Lung microvascular endothelial cell (primary cell): Measurements from ENCODE around the gene CNNM3. TPM values are rescaled to one million over a fixed set of nuclear protein-coding genes. Genes with fewer than 3 reads are reported as not detected.
"Not testable (repeated sequence)": the region's sequence is repeated elsewhere in the genome, so short reads cannot be mapped to it uniquely, and the experiment has no call there.

Experiments used
- DNase-seq, 2 donors: peaks; one replicate each; pipeline versions ENCODE4 v3.0.0 to v3.0.0-alpha.2; 2010; ENCODE audit warnings: low read depth in 2 of 2
- total RNA-seq: library from RNA; depleted of rRNA; stranded (reverse); fragments of >200 nt; gene quantifications from 2 replicates; pipeline ENCODE4 v1.2.1, GENCODE V29; 2014

CNNM3 gene
- total RNA-seq, 1 donor from 2014 or later, result 9.9 TPM

GRCh38 chr2:96861074-96861473 is 45.0 kb downstream of the CNNM3 start:
- no peak for DNase-seq

- not testable (repeated sequence) for DNase-seq
Measured at GRCh38 chr2:96863056-96863455, 47.0 kb downstream of the CNNM3 start.

- DNase-seq, result no peak
Measured at GRCh38 chr2:96863575-96864342, 47.7 kb downstream of the CNNM3 start.

GRCh38 chr2:96864343-96865091 is 48.4 kb downstream of the CNNM3 start:
- DNase-seq, result no peak

GRCh38 chr2:96865654-96866053 is 49.6 kb downstream of the CNNM3 start:
- no peak for DNase-seq

- DNase-seq, result peak in 1 of 2 donors; percentile 49
Measured at GRCh38 chr2:96866149-96866548, 50.1 kb downstream of the CNNM3 start.

GRCh38 chr2:96866586-96866985 is 50.5 kb downstream of the CNNM3 start:
- peak; percentile 51 to 62 for DNase-seq

GRCh38 chr2:96866986-96867755 is 51.1 kb downstream of the CNNM3 start:
- DNase-seq, result peak in 1 of 2 donors; percentile 58

GRCh38 chr2:96867756-96868554 is 51.9 kb downstream of the CNNM3 start:
- peak in 1 of 2 donors; percentile 48 for DNase-seq

GRCh38 chr2:96868555-96869280 is 52.6 kb downstream of the CNNM3 start:
- peak; percentile 45 to 75 for DNase-seq

- peak; percentile 29 to 92 for DNase-seq
Measured at GRCh38 chr2:96869281-96869821, 53.3 kb downstream of the CNNM3 start.

GRCh38 chr2:96869822-96870625 is 54.0 kb downstream of the CNNM3 start, which contains the start of gene SEMA4C:
Gene SEMA4C, minus strand, starts transcription at chr2:96870080. Its CDS starts 2,194 bp downstream, at chr2:96867886.
- DNase-seq, result peak in 1 of 2 donors; percentile 67

- DNase-seq, result peak in 1 of 2 donors; percentile 16
Measured at GRCh38 chr2:96870626-96871255, 54.7 kb downstream of the CNNM3 start.

- DNase-seq, result peak in 1 of 2 donors; percentile 56
Measured at GRCh38 chr2:96872591-96873349, 56.7 kb downstream of the CNNM3 start.

GRCh38 chr2:96873651-96874096 is 57.6 kb downstream of the CNNM3 start:
- DNase-seq, result peak in 1 of 2 donors; percentile 68

- peak in 1 of 2 donors; percentile 19 for DNase-seq
Measured at GRCh38 chr2:96874198-96874831, 58.2 kb downstream of the CNNM3 start.
